ENCODE measurements around the gene PTPRG.
"Not testable (repeated sequence)": the region's sequence is repeated elsewhere in the genome, so short reads cannot be mapped to it uniquely, and the experiment has no call there.

The PTPRG gene

DNA sequence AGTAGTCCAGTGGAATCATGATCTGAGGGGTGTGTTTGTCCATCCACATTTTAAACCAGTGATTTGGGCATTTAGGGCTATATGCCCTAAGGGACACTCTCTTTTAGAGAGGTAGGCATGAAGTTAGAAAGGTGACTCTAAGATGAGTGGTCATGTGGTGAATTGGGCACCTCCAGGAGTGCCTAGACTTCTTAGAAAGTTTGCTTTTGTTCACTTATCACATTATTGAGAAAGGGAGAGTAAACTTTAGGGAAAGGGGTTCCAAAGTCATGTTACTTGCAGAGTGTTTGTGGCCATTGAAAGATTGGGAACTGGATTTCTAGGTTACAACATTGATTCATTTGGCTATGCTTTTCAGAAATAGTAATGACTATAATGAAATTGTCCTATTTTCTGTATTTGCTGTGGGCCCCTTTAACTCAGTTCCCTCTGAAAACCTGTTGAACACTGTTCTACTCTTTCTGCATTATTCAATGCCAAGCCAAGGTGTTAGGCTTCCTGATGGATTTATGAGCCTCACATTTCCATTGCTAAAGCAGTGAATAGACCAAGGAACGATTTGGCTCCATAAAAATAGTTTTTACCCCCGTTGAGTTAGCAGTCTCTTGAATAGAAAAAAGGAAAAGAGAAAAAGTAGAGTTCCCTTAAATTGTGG, 169.3 kb downstream of the PTPRG start:
- no peak for DNase-seq

DNA sequence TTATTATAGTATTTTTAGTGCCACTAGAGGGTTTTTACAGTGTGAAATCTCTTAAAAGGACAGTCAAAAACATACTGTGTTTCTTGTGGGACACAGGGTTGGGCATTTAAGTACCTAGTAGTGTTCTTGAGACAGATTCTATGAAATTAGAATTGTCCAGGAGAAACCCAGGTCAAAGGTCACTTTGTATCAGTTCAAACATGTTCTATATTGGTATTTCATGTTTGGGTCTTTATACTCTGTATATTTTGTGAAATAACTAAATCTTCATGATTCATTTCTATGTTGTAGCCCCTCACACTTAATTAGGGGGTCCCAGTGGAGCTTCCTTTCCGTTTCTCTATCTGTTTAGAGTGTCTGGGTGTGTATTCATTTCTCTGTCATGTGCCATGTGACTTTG, 171.6 kb downstream of the PTPRG start:
- DNase-seq: no peak

- DNase-seq: no peak
Observed at GRCh38 chr3:61733876-61734275, 172.5 kb downstream of the PTPRG start.

GRCh38 chr3:61734749-61735686, 173.6 kb downstream of the PTPRG start:
- DNase-seq: no peak

GRCh38 chr3:61736506-61736905, 175.1 kb downstream of the PTPRG start:
- no peak for DNase-seq

GRCh38 chr3:61739640-61740039, 178.3 kb downstream of the PTPRG start:
- no peak for DNase-seq

GRCh38 chr3:61740494-61740893, 179.1 kb downstream of the PTPRG start:
- DNase-seq: no peak

GRCh38 chr3:61741551-61741950, 180.2 kb downstream of the PTPRG start:
- DNase-seq: no peak

GRCh38 chr3:61742006-61742405, 180.6 kb downstream of the PTPRG start:
- DNase-seq: no peak

GRCh38 chr3:61743067-61743466, 181.7 kb downstream of the PTPRG start:
- DNase-seq: no peak

DNA sequence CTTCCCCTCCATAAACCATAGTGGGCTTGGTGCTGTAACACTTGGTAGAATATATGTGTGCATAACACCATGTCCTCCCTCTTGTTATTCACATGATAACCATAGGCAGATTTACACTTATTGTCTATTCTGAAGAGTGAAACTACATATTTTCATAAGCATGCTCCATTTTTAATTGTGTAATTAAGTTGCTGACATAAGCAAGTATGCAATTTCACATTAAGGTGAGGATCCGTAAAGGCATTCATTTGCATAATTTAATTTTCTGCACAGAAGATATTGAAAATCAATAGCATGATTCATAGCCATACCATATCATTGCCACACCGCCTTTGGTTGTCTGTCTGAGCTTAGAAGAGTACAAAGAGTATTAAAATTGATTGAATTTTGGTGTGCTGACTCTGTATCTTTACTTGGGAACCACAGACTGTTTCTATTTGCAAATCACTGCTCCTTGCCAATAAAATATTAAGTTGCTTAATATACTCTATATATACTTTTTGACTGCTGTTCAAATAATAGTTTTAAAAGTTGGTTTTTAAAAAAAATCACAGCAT, 182.4 kb downstream of the PTPRG start:
- DNase-seq: no peak

DNA sequence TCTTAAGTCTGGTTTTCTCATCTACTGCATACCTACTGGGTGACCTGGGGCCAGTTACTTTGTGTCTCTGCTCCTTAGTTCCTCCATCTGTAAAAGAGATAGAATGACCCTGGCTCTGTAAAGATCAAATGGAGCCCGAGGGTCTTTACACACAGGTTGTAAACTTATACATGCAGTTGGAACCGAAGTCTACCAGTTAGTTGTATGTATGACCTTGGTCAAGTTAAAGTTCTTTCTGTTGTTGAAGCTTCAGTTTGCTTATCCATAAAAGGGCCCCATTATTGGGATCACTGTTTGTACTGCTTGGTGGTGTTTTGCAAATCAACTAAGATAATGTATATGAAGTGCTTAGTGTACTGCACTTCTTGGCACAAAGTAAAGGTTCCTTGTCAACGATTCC, 186.9 kb downstream of the PTPRG start:
- no peak for DNase-seq

DNA sequence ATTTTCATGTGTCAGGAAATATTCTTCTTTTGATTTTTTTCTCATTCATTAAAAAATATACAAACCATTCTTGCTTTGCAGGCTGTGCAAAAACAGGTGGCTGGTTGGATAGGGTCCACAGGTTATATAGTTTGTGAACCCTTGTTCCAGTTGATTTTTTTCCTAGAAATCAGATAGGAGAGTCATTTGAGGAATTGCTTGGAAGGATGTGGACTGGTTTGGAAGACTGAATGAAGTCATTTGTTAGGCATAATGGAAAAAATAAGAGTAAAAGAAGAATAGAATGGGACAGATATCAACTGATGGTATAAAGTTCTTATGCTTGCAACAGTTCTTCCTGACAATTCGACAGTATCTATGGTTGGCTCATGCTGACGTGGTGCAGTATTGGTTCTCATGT, 189.4 kb downstream of the PTPRG start:
- DNase-seq: no peak

DNA sequence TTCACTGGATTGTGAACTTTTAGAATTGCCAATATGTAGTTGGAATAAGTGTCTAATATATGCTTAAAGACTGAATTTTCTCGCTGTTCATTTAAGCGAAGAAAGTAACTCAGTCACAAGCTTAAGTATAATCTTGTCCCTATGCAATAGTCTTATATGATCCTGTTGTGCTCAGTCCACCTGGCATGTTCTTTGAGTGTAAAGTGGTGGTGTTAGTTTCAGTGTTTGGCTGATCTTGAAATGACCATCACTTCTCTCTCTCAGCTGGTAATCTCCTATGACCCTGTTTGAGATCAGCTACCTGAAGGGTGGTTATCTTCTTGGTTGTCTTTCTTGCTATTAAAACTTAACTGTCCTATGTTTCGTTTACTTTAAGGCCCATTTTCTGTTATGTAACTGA, 197.5 kb downstream of the PTPRG start:
- no peak for DNase-seq

GRCh38 chr3:61760783-61761182, 199.4 kb downstream of the PTPRG start:
- DNase-seq: not testable (repeated sequence)

GRCh38 chr3:61761694-61762430, 200.5 kb downstream of the PTPRG start:
- no peak for DNase-seq

DNA sequence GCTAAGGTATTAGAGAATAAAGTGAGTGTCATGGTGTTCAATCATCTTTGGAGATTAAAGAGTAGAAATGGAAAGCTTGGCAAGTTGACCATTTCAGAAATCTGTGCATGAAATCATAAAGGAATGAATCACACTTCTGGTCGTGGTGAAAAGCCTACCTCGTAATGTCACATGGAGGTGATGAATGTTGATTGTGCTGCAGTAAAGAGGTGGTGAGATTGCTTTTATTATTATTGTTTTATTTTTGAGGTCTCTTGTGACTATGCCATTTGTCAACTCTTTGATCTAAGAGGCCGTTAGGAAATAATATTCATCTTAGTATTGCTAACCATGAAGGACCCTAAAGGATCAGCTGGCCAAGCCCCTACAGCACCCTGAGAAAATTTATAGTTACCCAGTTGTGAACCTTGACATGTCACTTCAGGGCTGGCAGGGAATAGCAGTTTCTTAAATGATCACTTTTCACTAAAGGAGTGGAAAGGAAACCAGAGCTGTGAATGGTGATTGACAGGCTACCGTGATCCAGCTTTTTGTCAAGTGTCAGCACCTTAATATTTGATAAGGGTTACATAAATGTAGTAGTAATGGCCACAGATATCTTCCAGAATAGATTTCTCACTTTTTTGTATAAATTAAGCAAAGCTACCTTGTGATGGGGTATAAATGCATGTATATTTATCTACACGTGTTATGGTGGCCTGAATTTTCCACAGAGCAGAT, 203.9 kb downstream of the PTPRG start:
- DNase-seq: no peak

DNA sequence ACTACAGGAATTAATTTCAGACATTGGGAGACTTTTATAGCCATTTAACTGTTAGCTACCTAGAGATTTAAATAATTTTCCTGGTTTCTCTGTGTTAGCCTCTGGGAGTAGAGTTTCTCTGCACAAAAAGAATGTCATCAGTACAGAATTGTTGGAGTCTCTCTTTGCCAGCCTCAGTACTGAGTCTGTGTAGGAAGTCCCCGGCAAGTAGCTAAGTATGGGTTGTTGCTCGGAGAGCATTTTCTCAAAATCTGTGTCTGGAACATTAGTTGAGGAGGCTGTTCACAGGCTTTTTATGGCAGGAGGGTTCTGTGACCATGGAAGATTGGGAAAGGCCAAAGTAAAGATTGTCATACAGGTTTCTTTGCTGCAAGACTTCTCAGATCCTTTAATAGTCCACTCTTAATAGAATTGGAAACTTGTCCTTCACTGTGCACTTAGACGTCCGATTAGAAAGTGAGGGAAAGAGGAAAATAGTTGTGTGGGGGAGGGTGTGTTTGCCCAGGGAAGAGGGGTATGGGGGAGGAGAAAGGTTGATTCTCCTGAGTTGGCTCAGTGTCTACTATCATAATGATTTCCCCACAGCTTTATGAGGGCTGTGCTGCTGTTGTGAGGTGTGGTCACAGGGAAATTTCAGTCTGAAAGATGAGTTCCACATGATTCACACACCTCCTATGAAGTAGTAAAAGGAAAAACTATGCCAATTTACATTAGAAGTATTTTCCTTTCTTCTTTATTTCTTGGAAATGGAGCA, 207.1 kb downstream of the PTPRG start:
- DNase-seq: no peak

DNA sequence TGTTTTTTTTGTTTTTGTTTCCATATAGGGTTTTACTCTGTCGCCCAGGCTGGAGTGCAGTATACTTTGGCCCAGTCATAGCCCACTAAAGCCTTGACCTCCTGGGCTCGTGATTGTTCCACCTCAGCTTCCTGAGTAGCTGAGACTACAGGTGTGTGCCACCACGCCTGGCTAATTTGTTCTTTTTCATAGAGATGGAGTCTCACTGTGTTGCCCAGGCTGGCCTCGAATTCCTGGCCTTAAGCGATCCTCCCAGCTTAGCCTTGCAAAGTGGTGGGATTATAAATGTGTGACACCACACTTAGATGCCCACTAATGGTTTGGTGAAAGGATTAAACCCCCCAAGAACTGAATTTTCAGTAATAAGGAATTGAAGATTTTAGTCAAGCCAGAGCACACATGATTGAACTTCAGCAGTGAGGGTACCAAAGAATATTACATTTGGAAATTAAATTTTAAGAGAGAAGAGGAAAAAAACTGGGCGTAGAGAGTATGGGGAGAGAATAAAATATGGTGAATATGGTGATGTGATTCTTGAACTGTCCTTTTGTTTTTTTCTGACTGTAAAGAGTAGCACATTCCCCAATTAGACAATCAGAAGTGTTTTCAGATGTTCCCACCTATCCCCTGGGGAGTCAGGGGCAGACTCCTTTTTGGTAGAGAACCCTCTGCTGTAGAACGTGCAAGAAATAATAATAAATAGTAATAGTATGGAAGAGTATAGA, 208.1 kb downstream of the PTPRG start:
- no peak for DNase-seq

- no peak for DNase-seq
Observed at GRCh38 chr3:61771976-61772375, 210.6 kb downstream of the PTPRG start.

GRCh38 chr3:61772456-61772855, 211.1 kb downstream of the PTPRG start:
- no peak for DNase-seq

All from T-helper 1 cell (primary cell).